Stomach (tissue), 9 donors: ENCODE measurements around the gene PKP1. TPM values are rescaled to one million over a fixed set of nuclear protein-coding genes. Genes with fewer than 3 reads are reported as not detected.

Experiments used
- DNase-seq, 2 donors: peaks; one replicate each; pipeline versions ENCODE4 v3.0.0 to v3.0.0-alpha.2; 2013 to 2019
- H3K27ac ChIP-seq, 5 donors: fragments of 200-600 bp in 4 of 5; sonication (generic) in 4 of 5; one replicate each; pipeline ENCODE4 v1.5.1; 2013 to 2019; ENCODE audit warnings: mild to moderate bottlenecking in 1 of 5, moderate library complexity in 1 of 5
- H3K27me3 ChIP-seq, 3 donors: fragments of 200-600 bp; sonication (generic); one replicate each; pipeline ENCODE4 v1.5.1; 2017 to 2019; ENCODE audit warnings: mixed run types in 1 of 3
- H3K36me3 ChIP-seq, 4 donors: fragments of 200-600 bp; sonication (generic); 1 replicate in 3 of 4; 2 replicates in 1 of 4; pipeline ENCODE4 v1.5.1; 2016 to 2019
- H3K4me1 ChIP-seq, 4 donors: fragments of 200-600 bp; sonication (generic); one replicate each; pipeline ENCODE4 v1.5.1; 2016 to 2019
- H3K4me3 ChIP-seq, 4 donors: fragments of 200-600 bp; sonication (generic) in 3 of 4; one replicate each; pipeline ENCODE4 v1.5.1; 2016 to 2019; ENCODE audit warnings: mild to moderate bottlenecking in 1 of 4
- H3K9me3 ChIP-seq, 4 donors: fragments of 200-600 bp; sonication (generic); one replicate each; pipeline ENCODE4 v1.5.1; 2016 to 2019
- EP300 ChIP-seq: sonication (generic); formaldehyde crosslinking; IDR thresholded peaks from one replicate; pipeline ENCODE4 v1.6.1; 2017; ENCODE audit warnings: antibody characterized with exemption
- POLR2A ChIP-seq, 4 donors: fragments of 450-650 bp; IDR thresholded peaks; one replicate each; pipeline ENCODE4 v1.6.1; 2016; ENCODE audit warnings: antibody characterized with exemption in 4 of 4, control low read depth in 2 of 4, mild to moderate bottlenecking in 1 of 4, moderate library complexity in 1 of 4
- POLR2AphosphoS5 ChIP-seq, 3 donors: sonication (generic); formaldehyde crosslinking; IDR thresholded peaks; one replicate each; pipeline ENCODE4 v1.6.1; 2016; ENCODE audit warnings: antibody characterized with exemption in 3 of 3
- WGBS, 5 donors: extraction: QIAGEN DNeasy Blood & Tissue Kit in 3 of 5; methylation state at CpG; one replicate each; pipeline versions ENCODE4 v1.1.5 to v1.1.7; 2013 to 2018; 5-methylcytosine and 5-hydroxymethylcytosine counted together
- intact Hi-C: fragments of 100-400 bp; cut with DNase I; formaldehyde crosslinking; loops from one replicate; pipeline ENCODE4 v1.15.1; 2023; ENCODE audit warnings: low total_unique reads
- polyA plus RNA-seq, 3 donors: library from polyadenylated mRNA; stranded (reverse); fragments of 200-250 nt; gene quantifications; one replicate each; pipeline ENCODE4 v1.2.3, GENCODE V29; 2013
- total RNA-seq, 5 donors: library from RNA; depleted of rRNA; stranded (reverse); fragments of >200 nt; gene quantifications; one replicate each; pipeline versions ENCODE4 v1.1.0 to v1.2.3, GENCODE V29; 2014 to 2016
- TF ChIP-seq, protein P1 (sequence below), 7 experiments: fragments of 450-650 bp in 4 of 7; fragments of 200-600 bp in 3 of 7; sonication (generic) in 3 of 7; IDR thresholded peaks; one replicate each; pipeline ENCODE4 v1.5.1; 2016 to 2019; ENCODE audit warnings: antibody characterized with exemption in 7 of 7, control low read depth in 2 of 7, mild to moderate bottlenecking in 1 of 7
- donor health status: healthy with polysubstance abuse.
- donor health status: Bipolar disorder and iron deficiency.
- donor health status: healthy.

The PKP1 gene
- total and polyA plus RNA-seq, 8 donors, result under 0.01 to 42.2 (median 0.40) TPM; not detected in 2

GRCh38 chr1:201336711-201337450 is 53.6 kb downstream of the PKP1 start:
- H3K4me1 ChIP-seq, result no peaks in the 10 kb centered on the region
- TF ChIP-seq EP300 (no peak), POLR2AphosphoS5 (IDR thresholded peaks at IDR 0.05) (no peak), POLR2A (IDR thresholded peaks at IDR 0.05) (no peak)
- TF ChIP-seq, protein P1, sequence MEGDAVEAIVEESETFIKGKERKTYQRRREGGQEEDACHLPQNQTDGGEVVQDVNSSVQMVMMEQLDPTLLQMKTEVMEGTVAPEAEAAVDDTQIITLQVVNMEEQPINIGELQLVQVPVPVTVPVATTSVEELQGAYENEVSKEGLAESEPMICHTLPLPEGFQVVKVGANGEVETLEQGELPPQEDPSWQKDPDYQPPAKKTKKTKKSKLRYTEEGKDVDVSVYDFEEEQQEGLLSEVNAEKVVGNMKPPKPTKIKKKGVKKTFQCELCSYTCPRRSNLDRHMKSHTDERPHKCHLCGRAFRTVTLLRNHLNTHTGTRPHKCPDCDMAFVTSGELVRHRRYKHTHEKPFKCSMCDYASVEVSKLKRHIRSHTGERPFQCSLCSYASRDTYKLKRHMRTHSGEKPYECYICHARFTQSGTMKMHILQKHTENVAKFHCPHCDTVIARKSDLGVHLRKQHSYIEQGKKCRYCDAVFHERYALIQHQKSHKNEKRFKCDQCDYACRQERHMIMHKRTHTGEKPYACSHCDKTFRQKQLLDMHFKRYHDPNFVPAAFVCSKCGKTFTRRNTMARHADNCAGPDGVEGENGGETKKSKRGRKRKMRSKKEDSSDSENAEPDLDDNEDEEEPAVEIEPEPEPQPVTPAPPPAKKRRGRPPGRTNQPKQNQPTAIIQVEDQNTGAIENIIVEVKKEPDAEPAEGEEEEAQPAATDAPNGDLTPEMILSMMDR (IDR thresholded peaks at IDR 0.05), result no peak
- H3K27ac ChIP-seq, result no peak overlapping the region
- no peaks in the 10 kb centered on the region for H3K36me3 ChIP-seq
- peaks cover 0 to 3% (median 1%) of the 10 kb centered on the region in 4 donors for H3K9me3 ChIP-seq
- H3K4me3 ChIP-seq, result no peak overlapping the region
- H3K27me3 ChIP-seq, result peaks cover 0 to 7% (median 0%) of the 10 kb centered on the region in 3 donors
- no peak for DNase-seq
- WGBS, 5 donors, result 87 to 93% (median 91%) methylated on average over 9 of the region's 9 CpGs
- intact Hi-C loops, result no loop called here

DNA sequence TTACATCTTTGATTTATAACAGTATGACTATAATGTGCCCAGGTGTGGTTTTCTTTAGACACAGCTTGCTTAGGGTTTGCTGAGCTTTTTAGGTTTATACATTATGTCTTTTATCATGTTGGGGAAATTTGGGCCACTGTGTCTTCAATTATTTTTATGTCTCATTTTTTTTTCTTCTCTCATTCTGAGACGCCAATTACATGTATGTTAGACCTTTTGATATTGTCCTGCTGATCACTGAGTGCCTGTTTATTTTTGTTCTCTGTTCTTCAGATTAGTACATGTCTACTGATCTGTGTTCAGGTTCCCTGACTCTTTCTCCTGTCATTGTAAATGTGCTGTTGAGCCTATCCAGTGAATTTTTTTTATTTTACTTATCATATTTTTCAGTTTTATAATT is 58.1 kb downstream of the PKP1 start:
- Histone ChIP-seq H3K36me3 (no peaks in the 10 kb centered on the region), H3K4me3 (no peak overlapping the region), H3K4me1 (no peaks in the 10 kb centered on the region), H3K27ac (no peak overlapping the region), H3K9me3 (peaks cover 0 to 8% (median 4%) of the 10 kb centered on the region in 4 donors), H3K27me3 (peaks cover 0 to 5% (median 0%) of the 10 kb centered on the region in 3 donors)
- WGBS, 5 donors, result 69 to 97% (median 86%) methylated on average over 1 of the region's 1 CpG
- no peak for DNase-seq
- intact Hi-C loops, result no loop called here
- TF ChIP-seq, protein P1 (IDR thresholded peaks at IDR 0.05), result no peak
- no peak for TF ChIP-seq EP300
- TF ChIP-seq POLR2AphosphoS5 (IDR thresholded peaks at IDR 0.05), result no peak
- no peak for TF ChIP-seq POLR2A (IDR thresholded peaks at IDR 0.05)

DNA sequence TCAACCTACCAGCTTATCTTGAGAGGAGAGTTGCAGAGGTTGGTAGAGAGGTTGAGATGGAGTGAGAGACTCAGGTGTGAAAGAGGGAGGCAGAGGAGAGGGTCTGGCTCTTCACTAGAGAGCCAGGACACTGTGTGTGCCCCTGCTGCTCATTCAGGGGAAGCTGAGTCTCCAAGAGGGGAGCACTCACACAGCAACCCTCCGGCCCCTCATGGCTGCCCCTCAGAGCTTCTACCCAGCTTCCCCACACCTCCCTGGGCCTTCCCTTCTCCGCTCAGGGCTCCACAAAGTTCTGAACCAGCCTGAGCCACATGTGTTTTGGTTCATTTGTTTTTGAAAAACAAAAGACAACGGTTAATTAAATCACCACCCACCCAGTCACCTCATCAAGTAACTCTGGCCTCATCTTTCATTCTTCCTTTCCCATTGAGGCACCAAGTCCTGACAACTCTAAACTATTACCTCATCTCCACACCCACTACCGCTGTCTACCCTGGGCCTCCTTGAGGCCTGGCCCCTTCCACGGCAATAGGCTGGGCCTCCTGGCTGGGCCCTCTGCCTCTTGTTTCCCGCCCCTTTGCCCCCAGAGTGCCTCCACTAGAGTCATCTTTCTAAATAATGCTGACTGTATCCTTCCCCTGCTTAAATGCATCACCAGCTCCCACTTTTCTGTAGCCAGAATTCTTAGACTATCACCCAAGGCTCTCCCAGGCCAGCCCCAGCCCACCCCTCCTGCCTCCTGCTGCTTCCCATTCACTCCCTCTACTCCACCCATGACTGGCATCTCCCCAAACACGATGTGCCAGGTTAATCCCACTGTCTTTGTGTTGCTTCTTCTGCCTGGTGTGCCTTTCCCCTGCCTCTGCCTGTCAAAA is 61.1 kb downstream of the PKP1 start:
- no peaks in the 10 kb centered on the region for H3K36me3 ChIP-seq
- H3K4me3 ChIP-seq, result no peak overlapping the region
- 67 to 75% (median 72%) methylated on average over 7 of the region's 7 CpGs for WGBS, 5 donors
- no peaks in the 10 kb centered on the region for H3K4me1 ChIP-seq
- no peak for TF ChIP-seq EP300
- no peak for TF ChIP-seq POLR2AphosphoS5 (IDR thresholded peaks at IDR 0.05)
- no peak for TF ChIP-seq POLR2A (IDR thresholded peaks at IDR 0.05)
- TF ChIP-seq, protein P1 (IDR thresholded peaks at IDR 0.05), result no peak
- intact Hi-C loops, result no loop called here
- H3K9me3 ChIP-seq, result peaks cover 0 to 8% (median 4%) of the 10 kb centered on the region in 4 donors
- H3K27me3 ChIP-seq, result peaks cover 0 to 18% (median 10%) of the 10 kb centered on the region in 3 donors
- H3K27ac ChIP-seq, result no peak overlapping the region
- no peak for DNase-seq

DNA sequence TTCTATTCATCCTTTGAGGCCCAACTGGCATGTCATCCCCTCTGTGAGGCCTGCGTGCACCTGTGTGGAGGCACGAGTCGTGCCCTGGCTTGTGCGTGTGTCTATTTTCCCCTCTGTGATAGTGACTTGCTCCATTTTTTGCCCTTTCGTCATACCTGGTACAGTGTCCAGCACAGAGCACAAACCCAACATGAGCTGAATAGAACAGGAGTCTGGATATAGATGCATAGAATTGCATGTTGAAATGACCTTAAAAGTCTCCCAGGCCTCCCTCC is 61.7 kb downstream of the PKP1 start:
- TF ChIP-seq POLR2A (IDR thresholded peaks at IDR 0.05) (no peak), EP300 (no peak), POLR2AphosphoS5 (IDR thresholded peaks at IDR 0.05) (no peak)
- TF ChIP-seq, protein P1 (IDR thresholded peaks at IDR 0.05), result no peak
- H3K4me1 ChIP-seq, result no peaks in the 10 kb centered on the region
- H3K27me3 ChIP-seq, result peaks cover 0 to 18% (median 10%) of the 10 kb centered on the region in 3 donors
- H3K27ac ChIP-seq, result no peak overlapping the region
- intact Hi-C loops, result no loop called here
- H3K36me3 ChIP-seq, result no peaks in the 10 kb centered on the region
- H3K4me3 ChIP-seq, result no peak overlapping the region
- 74 to 95% (median 94%) methylated on average over 5 of the region's 5 CpGs for WGBS, 5 donors
- peaks cover 0 to 8% (median 4%) of the 10 kb centered on the region in 4 donors for H3K9me3 ChIP-seq
- no peak for DNase-seq
